ENCODE data around the gene OR2A14. TPM values are rescaled to one million over a fixed set of nuclear protein-coding genes. Genes with fewer than 3 reads are reported as not detected.

Gene OR2A14
- polyA plus RNA-seq, 1 donor from 2014 or later = not detected

GRCh38 chr7:144110272-144110671, 12.7 kb upstream of the OR2A14 start:
- H3K79me2 ChIP-seq (replicated peaks; ENCODE audit: insufficient read depth, low read length) = no peaks in the 10 kb centered on the region
- no peaks in the 10 kb centered on the region for H3K9me2 ChIP-seq (ENCODE audit: insufficient read depth, low read length)
- no peak overlapping the region for H2AFZ ChIP-seq (ENCODE audit: low read depth, low read length)
- H3K9me3 ChIP-seq (ENCODE audit: low read length) = no peaks in the 10 kb centered on the region
- H4K20me1 ChIP-seq (ENCODE audit: insufficient read depth) = no peaks in the 10 kb centered on the region
- H3K9ac ChIP-seq (ENCODE audit: low read length) = no peak overlapping the region
- no peaks in the 10 kb centered on the region for H3F3A ChIP-seq (ENCODE audit: insufficient read depth, low read length, poor library complexity, severe bottlenecking)
- no peaks in the 10 kb centered on the region for H3K36me3 ChIP-seq (ENCODE audit: insufficient read depth, low read length)
- no peak overlapping the region for H3K4me3 ChIP-seq (ENCODE audit: low read length)
- TF ChIP-seq, protein P1, sequence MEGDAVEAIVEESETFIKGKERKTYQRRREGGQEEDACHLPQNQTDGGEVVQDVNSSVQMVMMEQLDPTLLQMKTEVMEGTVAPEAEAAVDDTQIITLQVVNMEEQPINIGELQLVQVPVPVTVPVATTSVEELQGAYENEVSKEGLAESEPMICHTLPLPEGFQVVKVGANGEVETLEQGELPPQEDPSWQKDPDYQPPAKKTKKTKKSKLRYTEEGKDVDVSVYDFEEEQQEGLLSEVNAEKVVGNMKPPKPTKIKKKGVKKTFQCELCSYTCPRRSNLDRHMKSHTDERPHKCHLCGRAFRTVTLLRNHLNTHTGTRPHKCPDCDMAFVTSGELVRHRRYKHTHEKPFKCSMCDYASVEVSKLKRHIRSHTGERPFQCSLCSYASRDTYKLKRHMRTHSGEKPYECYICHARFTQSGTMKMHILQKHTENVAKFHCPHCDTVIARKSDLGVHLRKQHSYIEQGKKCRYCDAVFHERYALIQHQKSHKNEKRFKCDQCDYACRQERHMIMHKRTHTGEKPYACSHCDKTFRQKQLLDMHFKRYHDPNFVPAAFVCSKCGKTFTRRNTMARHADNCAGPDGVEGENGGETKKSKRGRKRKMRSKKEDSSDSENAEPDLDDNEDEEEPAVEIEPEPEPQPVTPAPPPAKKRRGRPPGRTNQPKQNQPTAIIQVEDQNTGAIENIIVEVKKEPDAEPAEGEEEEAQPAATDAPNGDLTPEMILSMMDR (IDR thresholded peaks at IDR 0.05; ENCODE audit: poor library complexity, severe bottlenecking) = no peak
- TF ChIP-seq POLR2AphosphoS5 (IDR thresholded peaks at IDR 0.05) (no peak), EP300 (conservative IDR thresholded peaks at IDR 0.05; ENCODE audit: poor library complexity, severe bottlenecking) (no peak), EZH2 (IDR thresholded peaks at IDR 0.05; ENCODE audit: borderline replicate concordance, insufficient read depth, low read length, poor library complexity, severe bottlenecking) (no peak)
- H3K4me2 ChIP-seq (ENCODE audit: low read length) = no peak overlapping the region
- no peak overlapping the region for H3K27ac ChIP-seq (ENCODE audit: low read length)
- no peaks in the 10 kb centered on the region for H3K27me3 ChIP-seq (ENCODE audit: insufficient read depth, low read depth, low read length)

DNA sequence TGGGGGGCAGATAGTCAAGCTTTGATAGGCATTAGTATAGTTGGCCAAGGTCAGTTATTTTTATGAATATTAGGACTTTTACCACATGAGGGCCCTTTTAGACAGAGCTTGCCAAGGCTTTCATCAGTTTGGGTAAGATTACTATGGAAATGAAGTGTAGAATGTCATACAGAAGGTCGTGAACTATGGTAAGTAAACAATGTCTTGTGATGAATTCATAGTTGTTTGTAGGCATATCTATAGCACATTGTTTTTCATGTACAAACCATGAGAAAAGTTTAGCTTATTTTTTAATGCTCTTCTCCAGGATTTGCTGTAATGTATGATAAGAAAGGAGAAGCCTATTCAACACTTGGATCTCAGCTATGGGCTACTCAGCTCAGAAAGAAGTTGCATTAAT, 9.3 kb upstream of the OR2A14 start:
- no peaks in the 10 kb centered on the region for H3F3A ChIP-seq (ENCODE audit: insufficient read depth, low read length, poor library complexity, severe bottlenecking)
- no peaks in the 10 kb centered on the region for H3K9me3 ChIP-seq (ENCODE audit: low read length)
- H3K4me2 ChIP-seq (ENCODE audit: low read length) = no peak overlapping the region
- H3K27me3 ChIP-seq (ENCODE audit: insufficient read depth, low read depth, low read length) = no peaks in the 10 kb centered on the region
- H3K9me2 ChIP-seq (ENCODE audit: insufficient read depth, low read length) = no peaks in the 10 kb centered on the region
- H4K20me1 ChIP-seq (ENCODE audit: insufficient read depth) = no peaks in the 10 kb centered on the region
- no peaks in the 10 kb centered on the region for H3K79me2 ChIP-seq (replicated peaks; ENCODE audit: insufficient read depth, low read length)
- no peak overlapping the region for H2AFZ ChIP-seq (ENCODE audit: low read depth, low read length)
- H3K27ac ChIP-seq (ENCODE audit: low read length) = no peak overlapping the region
- no peaks in the 10 kb centered on the region for H3K36me3 ChIP-seq (ENCODE audit: insufficient read depth, low read length)
- no peak overlapping the region for H3K9ac ChIP-seq (ENCODE audit: low read length)
- no peak overlapping the region for H3K4me3 ChIP-seq (ENCODE audit: low read length)
- TF ChIP-seq POLR2AphosphoS5 (IDR thresholded peaks at IDR 0.05) (no peak), EZH2 (IDR thresholded peaks at IDR 0.05; ENCODE audit: borderline replicate concordance, insufficient read depth, low read length, poor library complexity, severe bottlenecking) (no peak)

DNA sequence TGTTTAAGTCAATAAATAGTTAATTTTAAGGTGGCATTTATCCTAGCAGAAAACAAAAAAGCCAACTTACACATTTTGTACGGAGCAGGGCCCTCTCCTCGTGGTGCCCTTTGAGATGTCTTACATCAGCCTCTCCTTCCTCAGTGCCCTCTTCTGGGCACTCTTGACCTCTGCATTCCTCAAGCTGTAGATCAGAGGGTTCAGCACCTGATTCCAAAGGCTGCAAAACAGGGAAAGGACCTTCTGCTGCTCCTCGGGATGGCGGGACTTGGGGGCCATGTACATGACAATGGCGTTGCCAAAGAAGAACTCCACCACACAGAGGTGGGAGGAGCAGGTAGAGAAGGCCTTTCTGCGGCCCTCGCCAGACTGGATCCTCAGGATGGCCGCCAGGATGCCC, 4.6 kb upstream of the OR2A14 start:
- no peak overlapping the region for H2AFZ ChIP-seq (ENCODE audit: low read depth, low read length)

More for the DNA sequence above, 4.6 kb upstream of the OR2A14 start:
- TF ChIP-seq, protein P1 (IDR thresholded peaks at IDR 0.05; ENCODE audit: poor library complexity, severe bottlenecking) = no peak
- TF ChIP-seq RAD21 (conservative IDR thresholded peaks at IDR 0.05) (no peak), SMC3 (conservative IDR thresholded peaks at IDR 0.05; ENCODE audit: poor library complexity) (no peak), POLR2AphosphoS5 (IDR thresholded peaks at IDR 0.05) (no peak)
- Histone ChIP-seq H3K79me2 (replicated peaks; ENCODE audit: insufficient read depth, low read length) (no peaks in the 10 kb centered on the region), H4K20me1 (ENCODE audit: insufficient read depth) (no peaks in the 10 kb centered on the region), H3K27me3 (ENCODE audit: insufficient read depth, low read depth, low read length) (no peaks in the 10 kb centered on the region), H3K9me2 (ENCODE audit: insufficient read depth, low read length) (no peaks in the 10 kb centered on the region), H3K4me3 (ENCODE audit: low read length) (no peak overlapping the region), H3K9me3 (ENCODE audit: low read length) (no peaks in the 10 kb centered on the region), H3K9ac (ENCODE audit: low read length) (no peak overlapping the region), H3K4me2 (ENCODE audit: low read length) (no peak overlapping the region), H3K27ac (ENCODE audit: low read length) (no peak overlapping the region), H3F3A (ENCODE audit: insufficient read depth, low read length, poor library complexity, severe bottlenecking) (no peaks in the 10 kb centered on the region), H3K36me3 (ENCODE audit: insufficient read depth, low read length) (no peaks in the 10 kb centered on the region)
